Measurements from ENCODE around the gene RPL15. TPM values are rescaled to one million over a fixed set of nuclear protein-coding genes. Genes with fewer than 3 reads are reported as not detected.

Gene RPL15
- total and polyA plus RNA-seq, 10 of the 15 experiments (the other 5 are each of a cell fraction or from before 2014, with no cell fraction given): 2,885 to 10,761 (median 4,017) TPM

- H3K79me2 ChIP-seq (ENCODE audit: control insufficient read depth, insufficient read depth, low read length): peaks cover 47% of the 10 kb centered on the region
- no peak for TF ChIP-seq FOS (IDR thresholded peaks at IDR 0.05; ENCODE audit: borderline replicate concordance, extremely low read depth, insufficient read length)
- no peak for TF ChIP-seq NR2C2 (IDR thresholded peaks at IDR 0.05; ENCODE audit: borderline replicate concordance, control insufficient read depth, insufficient read length, low read depth)
- no peak for TF ChIP-seq WRNIP1 (IDR thresholded peaks at IDR 0.05; ENCODE audit: borderline replicate concordance, low read depth, low read length)
- no peak for TF ChIP-seq POLR2AphosphoS2 (IDR thresholded peaks at IDR 0.05; ENCODE audit: low read depth, low read length)
- TF ChIP-seq JUND (IDR thresholded peaks at IDR 0.05; ENCODE audit: low read depth, low read length): no peak
- no peak for TF ChIP-seq BHLHE40 (IDR thresholded peaks at IDR 0.05; ENCODE audit: borderline replicate concordance in 1 of 2, low read depth in 2 of 2, low read length in 1 of 2)
- TF ChIP-seq, protein P1, sequence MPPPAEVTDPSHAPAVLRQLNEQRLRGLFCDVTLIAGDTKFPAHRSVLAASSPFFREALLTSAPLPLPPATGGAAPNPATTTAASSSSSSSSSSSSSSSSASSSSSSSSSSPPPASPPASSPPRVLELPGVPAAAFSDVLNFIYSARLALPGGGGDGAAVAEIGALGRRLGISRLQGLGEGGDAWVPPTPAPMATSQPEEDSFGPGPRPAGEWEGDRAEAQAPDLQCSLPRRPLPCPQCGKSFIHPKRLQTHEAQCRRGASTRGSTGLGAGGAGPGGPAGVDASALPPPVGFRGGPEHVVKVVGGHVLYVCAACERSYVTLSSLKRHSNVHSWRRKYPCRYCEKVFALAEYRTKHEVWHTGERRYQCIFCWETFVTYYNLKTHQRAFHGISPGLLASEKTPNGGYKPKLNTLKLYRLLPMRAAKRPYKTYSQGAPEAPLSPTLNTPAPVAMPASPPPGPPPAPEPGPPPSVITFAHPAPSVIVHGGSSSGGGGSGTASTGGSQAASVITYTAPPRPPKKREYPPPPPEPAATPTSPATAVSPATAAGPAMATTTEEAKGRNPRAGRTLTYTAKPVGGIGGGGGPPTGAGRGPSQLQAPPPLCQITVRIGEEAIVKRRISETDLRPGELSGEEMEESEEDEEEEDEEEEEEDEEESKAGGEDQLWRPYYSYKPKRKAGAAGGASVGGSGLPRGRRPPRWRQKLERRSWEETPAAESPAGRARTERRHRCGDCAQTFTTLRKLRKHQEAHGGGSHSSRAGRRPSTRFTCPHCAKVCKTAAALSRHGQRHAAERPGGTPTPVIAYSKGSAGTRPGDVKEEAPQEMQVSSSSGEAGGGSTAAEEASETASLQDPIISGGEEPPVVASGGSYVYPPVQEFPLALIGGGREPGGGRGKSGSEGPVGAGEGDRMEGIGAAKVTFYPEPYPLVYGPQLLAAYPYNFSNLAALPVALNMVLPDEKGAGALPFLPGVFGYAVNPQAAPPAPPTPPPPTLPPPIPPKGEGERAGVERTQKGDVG (CRISPR knock-in tag; IDR thresholded peaks at IDR 0.05): no peak
- TF ChIP-seq SMAD1 (IDR thresholded peaks at IDR 0.05; ENCODE audit: low read depth, partially characterized antibody): no peak
- TF ChIP-seq PAX8 (IDR thresholded peaks at IDR 0.05): no peak
- no peak for TF ChIP-seq NR2C1 (IDR thresholded peaks at IDR 0.05)
- no peak for TF ChIP-seq ZBTB11 (CRISPR knock-in tag; IDR thresholded peaks at IDR 0.05)
- no peak for TF ChIP-seq PAX5 (IDR thresholded peaks at IDR 0.05; ENCODE audit: borderline replicate concordance, low read depth, low read length)
- TF ChIP-seq MTA3 (IDR thresholded peaks at IDR 0.05; ENCODE audit: borderline replicate concordance, low read length): no peak
- no peak for TF ChIP-seq CEBPB (IDR thresholded peaks at IDR 0.05; ENCODE audit: borderline replicate concordance in 1 of 2, low read depth in 2 of 2, low read length in 2 of 2)
- TF ChIP-seq, protein P2, sequence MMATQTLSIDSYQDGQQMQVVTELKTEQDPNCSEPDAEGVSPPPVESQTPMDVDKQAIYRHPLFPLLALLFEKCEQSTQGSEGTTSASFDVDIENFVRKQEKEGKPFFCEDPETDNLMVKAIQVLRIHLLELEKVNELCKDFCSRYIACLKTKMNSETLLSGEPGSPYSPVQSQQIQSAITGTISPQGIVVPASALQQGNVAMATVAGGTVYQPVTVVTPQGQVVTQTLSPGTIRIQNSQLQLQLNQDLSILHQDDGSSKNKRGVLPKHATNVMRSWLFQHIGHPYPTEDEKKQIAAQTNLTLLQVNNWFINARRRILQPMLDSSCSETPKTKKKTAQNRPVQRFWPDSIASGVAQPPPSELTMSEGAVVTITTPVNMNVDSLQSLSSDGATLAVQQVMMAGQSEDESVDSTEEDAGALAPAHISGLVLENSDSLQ (IDR thresholded peaks at IDR 0.05): no peak
Observed at GRCh38 chr3:23913182-23913581, 3.8 kb upstream of the RPL15 start.

More at GRCh38 chr3:23913182-23913581, 3.8 kb upstream of the RPL15 start:
- FAIRE-seq: no peak
- Histone ChIP-seq H4K20me1 (ENCODE audit: control insufficient read depth, insufficient read depth) (no peaks in the 10 kb centered on the region; the same call in 1 of the 2 replicates), H3K27ac (ENCODE audit: control insufficient read depth, insufficient read depth) (no peak overlapping the region), H3K4me1 (ENCODE audit: control insufficient read depth, insufficient read depth, low read length) (peaks cover 3% of the 10 kb centered on the region; the same call in 1 of the 2 replicates), H3K4me3 (no peak overlapping the region), H3K4me2 (ENCODE audit: control insufficient read depth, insufficient read depth) (no peak overlapping the region; the same call in 1 of the 2 replicates), H3K9me3 (replicated peaks; ENCODE audit: control insufficient read depth, insufficient read depth, low read length) (no peaks in the 10 kb centered on the region), H2AFZ (ENCODE audit: control insufficient read depth, low read depth, low read length) (no peak overlapping the region), H3K27me3 (replicated peaks in 1 of 2; ENCODE audit: control insufficient read depth in 2 of 2, insufficient read depth in 2 of 2, low read length in 1 of 2) (no peaks in the 10 kb centered on the region), H3K36me3 (ENCODE audit: control insufficient read depth in 2 of 2, insufficient read depth in 2 of 2, low read length in 1 of 2) (peaks cover 0 to 3% of the 10 kb centered on the region in 2 experiments; a peak in 2 of 4 replicates), H3K9ac (ENCODE audit: control insufficient read depth, insufficient read depth, low read length) (no peak overlapping the region)
- intact Hi-C loops (cut with micrococcal nuclease; ENCODE audit: unreplicated experiment): no loop called here
- SMC1A ChIA-PET (ENCODE audit: uncharacterized antibody, unreplicated experiment): interaction anchor here (0.9 to 2.7 kb wide), 3 partner anchors 14 to 76 kb away, joined by 3 to 7 read pairs (median 3); no protein-coding TSS in a partner anchor
- ATAC-seq: no peak
- WGBS (ENCODE audit: insufficient coverage, insufficient replicate concordance, low lambda C conversion rate, missing lambda C conversion rate): 95% methylated on average over 1 of the region's 1 CpG
- RAD21 ChIA-PET (ENCODE audit: unreplicated experiment): interaction anchor here (1.3 kb wide), 1 partner anchor 76 kb away, joined by 4 read pairs; no protein-coding TSS in a partner anchor
- in situ Hi-C loops (cut with MboI): no loop called here
- CTCF ChIA-PET: interaction anchor here (2.0 kb wide), 1 partner anchor 25 kb away, joined by 8 read pairs; no protein-coding TSS in a partner anchor
- DNase-seq (ENCODE audit: low read depth, low spot score): no peak
- no TSS peak for BruUV-seq (replicated peaks)
- POLR2A ChIA-PET: no interaction called here
